GM18511 (cell line): Measurements from ENCODE around the gene ZBTB39.
"Not testable (repeated sequence)": the region's sequence is repeated elsewhere in the genome, so short reads cannot be mapped to it uniquely, and the experiment has no call there.

ENCODE experiments used
- ATAC-seq: cut with Tn5 transposase; IDR thresholded peaks from one replicate; pipeline ENCODE4 v1.9.1; 2021; ENCODE audit warnings: mild to moderate bottlenecking, moderate library complexity; ENCODE audit not compliant: unreplicated experiment

Gene ZBTB39

DNA sequence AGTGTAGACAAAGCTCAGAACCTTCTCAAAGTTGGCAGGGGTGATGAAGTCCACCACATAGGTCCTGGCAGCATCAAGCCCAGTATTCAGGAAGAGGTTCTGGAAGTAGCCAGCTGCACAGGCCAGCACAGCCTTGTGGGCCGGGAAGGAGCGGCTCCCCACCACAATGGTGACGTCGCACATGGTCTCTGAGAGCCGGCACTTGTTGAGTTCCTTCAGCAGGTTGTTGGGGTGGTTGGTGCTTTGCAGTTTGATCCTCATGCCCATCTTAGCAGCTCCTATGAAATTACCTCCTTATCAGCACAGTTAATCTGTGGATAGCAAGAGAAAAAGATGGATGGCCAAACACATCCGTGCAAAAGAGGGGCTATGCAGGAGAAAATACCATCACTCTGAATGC is 1.7 kb downstream of the ZBTB39 start:
- ATAC-seq, result no peak

DNA sequence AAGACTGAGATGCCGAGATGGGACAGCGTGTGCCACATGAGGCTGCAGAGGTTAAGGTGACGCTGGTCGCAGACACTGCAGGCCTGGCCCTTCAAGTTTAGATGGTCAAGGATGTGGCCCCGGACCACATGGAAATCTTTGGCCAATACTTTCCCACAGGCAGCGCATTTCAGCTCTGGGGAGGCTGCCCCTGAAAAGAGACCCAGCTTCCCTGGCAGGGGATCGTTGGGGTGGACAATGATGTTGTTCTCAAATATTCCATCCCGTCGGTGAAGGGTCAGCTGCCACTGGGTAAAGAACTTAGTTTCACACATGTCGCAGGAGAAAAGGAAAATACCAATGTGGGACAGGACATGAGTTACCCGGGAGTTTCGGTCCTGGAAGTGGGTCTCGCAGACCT is 3.0 kb downstream of the ZBTB39 start:
- ATAC-seq, result no peak

GRCh38 chr12:57001448-57001906 is 4.9 kb downstream of the ZBTB39 start:
- ATAC-seq, result no peak

DNA sequence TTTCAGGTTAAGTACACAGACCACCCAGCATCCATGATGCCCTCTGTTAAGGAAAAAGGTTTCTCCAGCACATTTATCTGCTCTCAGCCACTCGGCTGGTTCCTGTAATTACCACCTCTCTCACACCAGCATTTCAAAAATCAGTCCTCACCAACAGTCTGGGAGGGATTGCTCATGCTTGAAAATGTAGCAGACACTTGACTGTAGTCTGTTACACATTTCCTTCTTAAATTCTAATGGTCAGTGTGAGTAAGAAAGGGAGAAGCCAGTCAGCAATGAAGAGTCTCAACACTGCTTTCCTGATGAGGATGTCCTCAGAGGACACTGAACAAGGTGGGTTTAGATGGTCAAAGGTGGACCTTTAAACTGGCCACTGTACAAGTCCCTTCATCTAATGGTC is 6.0 kb downstream of the ZBTB39 start:
- ATAC-seq, result no peak

DNA sequence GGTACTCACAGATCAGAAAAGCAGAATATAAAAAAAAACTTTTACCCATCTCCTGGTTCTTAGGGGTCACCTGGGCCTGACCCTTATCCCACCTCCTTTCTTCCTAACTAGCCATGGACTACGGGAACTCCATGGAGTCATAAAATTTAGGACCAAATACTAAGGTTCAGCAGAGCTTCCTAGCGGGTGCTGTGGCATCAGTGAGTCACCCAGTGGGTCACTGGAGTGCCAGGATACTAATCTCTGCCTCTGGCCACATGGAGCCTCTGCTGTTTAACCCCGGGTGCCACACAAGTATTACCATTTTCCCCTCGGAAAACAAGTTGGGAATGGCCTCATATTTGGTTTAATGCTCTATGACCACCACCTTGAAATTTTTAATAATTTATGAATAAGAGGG is 6.9 kb downstream of the ZBTB39 start:
- ATAC-seq, result no peak

GRCh38 chr12:56998981-56999380 is 7.4 kb downstream of the ZBTB39 start:
- peak; percentile 83 for ATAC-seq

- ATAC-seq, result no peak
Observed at GRCh38 chr12:56998316-56998715, 8.0 kb downstream of the ZBTB39 start.

- ATAC-seq, result no peak
Observed at GRCh38 chr12:56996793-56997545, 9.4 kb downstream of the ZBTB39 start.

GRCh38 chr12:56995930-56996496 is 10.3 kb downstream of the ZBTB39 start:
- ATAC-seq, result no peak

GRCh38 chr12:56995201-56995929 is 11.0 kb downstream of the ZBTB39 start:
- ATAC-seq, result no peak

- ATAC-seq, result no peak
Observed at GRCh38 chr12:56994231-56994746, 12.1 kb downstream of the ZBTB39 start.

DNA sequence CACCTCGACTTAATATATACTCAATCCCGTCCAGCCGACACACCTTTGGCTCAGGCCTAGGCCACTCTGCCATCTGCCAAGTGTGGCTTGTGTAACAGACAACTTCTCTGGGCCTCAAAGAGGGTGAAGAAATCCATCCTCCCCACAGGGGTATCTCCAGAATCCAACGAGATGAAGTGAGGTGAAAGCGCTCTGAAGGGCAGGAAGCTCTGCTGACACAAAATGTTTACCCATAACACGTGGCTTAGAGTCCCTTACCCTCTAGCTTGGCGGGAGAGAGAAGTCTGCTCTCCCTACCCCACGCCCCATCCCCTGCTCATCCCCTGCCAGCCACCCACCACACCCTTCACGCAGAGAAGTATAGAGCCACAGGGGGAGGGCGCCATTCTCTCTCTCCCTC is 13.0 kb downstream of the ZBTB39 start:
- ATAC-seq, result no peak

DNA sequence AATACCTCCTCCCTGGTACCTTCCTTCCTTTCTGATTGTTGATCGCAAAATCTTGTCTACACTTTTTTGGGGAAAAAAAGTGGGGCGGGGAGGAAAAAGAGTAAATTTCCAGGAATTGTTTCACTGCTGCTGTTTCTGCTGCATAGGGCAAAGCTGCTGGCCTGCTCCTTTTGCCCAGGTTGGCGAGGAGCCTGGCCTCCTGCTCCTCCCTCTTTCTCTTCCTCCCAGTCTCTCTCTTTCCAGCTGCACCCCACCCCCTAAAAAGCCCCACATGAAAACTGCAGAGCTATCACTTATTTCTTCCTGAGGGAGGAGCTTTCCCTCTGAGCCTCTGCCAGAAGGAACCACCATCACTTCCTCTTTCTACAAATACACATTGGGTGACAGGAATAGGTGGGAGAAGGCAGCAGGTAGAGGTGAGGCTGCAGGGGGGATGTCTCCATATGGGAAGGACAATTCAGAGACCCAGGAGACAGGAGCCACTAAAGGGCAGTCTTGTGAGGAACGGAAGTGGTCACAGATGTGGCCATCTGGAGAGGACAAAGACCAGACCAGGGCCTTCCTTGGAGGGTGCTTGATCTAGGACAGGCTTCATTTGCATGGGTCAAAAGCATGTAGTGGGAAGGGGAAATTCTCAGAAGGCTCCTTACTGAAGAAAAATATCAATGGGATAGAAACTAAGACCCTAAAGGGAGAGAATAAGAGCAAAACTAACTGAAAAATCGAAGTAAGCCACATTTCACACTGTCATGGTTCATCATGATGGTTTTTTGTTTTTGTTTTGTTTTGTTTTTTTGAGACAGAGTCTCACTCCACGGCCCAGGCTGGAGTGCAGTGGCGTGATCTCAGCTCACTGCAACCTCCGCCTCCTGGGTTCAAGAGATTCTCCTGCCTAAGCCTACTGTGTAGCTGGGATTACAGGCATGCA is 14.8 kb downstream of the ZBTB39 start:
- no peak for ATAC-seq

GRCh38 chr12:56990648-56991318 is 15.6 kb downstream of the ZBTB39 start:
- ATAC-seq, result no peak

DNA sequence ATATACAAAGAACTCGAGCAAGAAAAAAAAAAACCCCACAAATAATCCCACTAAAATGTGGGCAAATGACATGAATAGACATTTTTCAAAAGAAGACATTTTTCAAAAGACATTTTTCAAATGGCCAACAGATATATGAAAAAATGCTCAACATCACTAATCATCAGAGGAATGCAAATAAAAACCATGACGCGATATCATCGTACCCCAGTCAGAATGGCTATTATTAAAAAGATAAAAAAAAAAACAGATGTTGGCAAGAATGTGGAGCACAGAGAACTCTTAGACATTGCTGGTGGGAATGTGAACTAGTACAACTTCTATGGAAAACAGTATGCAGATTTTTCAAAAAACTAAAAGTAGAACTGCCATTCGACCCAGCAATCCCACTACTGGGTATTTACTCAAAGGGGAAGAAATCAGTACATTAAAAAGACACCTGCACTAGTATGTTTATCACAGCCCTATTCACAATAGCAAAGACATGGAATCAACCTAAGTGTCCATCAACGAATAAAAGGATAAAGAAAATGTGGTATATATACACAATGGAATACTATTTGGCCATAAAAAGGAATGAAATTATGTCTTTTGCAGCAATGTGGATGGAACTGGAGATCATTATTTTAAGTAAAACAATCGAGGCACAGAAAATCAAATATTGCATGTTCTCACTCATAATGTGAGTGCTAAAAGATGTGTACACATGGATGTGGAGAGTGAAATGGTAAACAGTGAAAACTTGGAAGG is 16.3 kb downstream of the ZBTB39 start:
- ATAC-seq, result no peak

DNA sequence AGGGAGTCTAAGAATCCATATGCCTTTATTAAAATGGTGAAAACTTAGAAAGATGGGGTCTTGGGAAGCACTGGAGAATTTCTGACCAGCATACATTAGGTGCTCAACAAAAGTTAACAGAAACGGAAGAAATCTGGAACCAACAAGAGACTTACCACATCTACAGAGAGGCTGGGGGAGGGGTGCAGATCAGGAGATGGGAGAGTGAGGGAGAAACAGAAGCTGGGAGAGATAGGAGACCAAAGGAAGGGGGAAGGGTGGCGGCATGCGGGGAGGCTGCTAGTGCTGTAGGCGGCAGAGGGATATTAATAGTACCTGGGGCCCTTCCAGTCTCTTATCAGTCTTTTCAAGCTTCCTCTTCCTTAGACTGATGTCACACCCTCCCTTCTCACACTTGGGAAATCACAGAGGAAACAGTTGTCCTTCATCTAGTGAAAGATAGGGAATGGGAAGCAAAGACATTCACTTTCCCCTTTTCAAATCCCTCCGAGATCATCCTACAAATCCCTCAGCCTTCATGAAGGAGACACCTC is 18.1 kb downstream of the ZBTB39 start:
- ATAC-seq, result no peak

GRCh38 chr12:56987551-56988053 is 18.7 kb downstream of the ZBTB39 start:
- ATAC-seq, result peak; percentile 58

DNA sequence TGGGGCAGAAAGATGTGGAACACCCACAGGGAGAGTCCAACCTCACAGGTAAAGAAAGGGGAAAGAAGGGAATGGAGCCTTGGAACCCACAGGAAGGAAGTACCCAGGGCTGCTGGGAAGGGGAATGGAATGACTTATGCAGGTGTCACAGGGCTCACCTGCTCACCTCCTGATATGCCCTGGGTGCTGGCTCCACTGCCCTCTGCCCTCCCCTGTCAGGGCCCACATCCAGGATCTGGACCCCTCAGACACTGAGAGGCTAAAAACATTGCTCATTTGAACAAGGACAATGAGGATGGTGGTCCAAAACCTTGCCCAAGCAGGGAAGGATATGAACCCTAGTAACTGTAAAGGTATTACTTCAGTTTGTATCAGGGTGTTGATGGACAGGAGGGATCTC is 19.3 kb downstream of the ZBTB39 start:
- ATAC-seq, result no peak

DNA sequence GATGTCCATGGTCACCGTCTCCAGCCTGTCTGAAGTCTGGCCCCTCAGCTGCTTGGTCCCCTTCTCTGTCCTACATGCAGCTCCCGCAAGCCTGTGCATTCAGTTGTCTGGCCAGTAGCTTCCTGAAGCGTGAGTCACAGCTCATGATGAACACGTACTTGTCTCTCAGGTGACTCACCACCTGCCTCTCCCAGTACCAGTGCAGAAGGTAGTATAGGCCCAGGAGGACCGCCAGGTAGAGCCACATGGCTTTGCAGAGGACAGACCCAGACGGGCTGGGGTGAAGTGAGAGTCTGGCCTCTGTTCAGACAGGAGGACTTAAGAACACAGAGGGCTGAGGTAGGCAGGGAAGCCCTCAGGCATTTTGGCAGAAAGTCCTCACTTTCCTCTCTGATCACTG is 20.6 kb downstream of the ZBTB39 start:
- not testable (repeated sequence) for ATAC-seq
